K562 (cell line): Measurements from ENCODE around the gene SLC38A10. TPM values are rescaled to one million over a fixed set of nuclear protein-coding genes. Genes with fewer than 3 reads are reported as not detected.
A peak's percentile ranks its signal among the peaks of the same experiment; 100 is the strongest.

Source experiments
- ETV6 ChIP-seq, 3 experiments: fragments of 150-350 bp in 1 of 3; sonication (generic) in 1 of 3; formaldehyde crosslinking in 1 of 3; IDR thresholded peaks; 2 replicates each; pipeline versions ENCODE4 v1.6.1 to v1.8.0; 2014 to 2022; ENCODE audit warnings: borderline replicate concordance in 2 of 3, low read depth in 2 of 3, antibody characterized with exemption in 1 of 3, low read length in 1 of 3, mild to moderate bottlenecking in 1 of 3, missing genetic modification reagents in 1 of 3
- HDAC2 ChIP-seq: fragments of 450-650 bp; IDR thresholded peaks from 2 replicates; pipeline ENCODE4 v1.6.1; 2016; ENCODE audit warnings: mild to moderate bottlenecking
- PHB ChIP-seq: fragments of 250-450 bp; sonication (Bioruptor Pico); IDR thresholded peaks from 2 replicates; pipeline ENCODE4 v1.5.0; 2021
- PHB2 ChIP-seq: fragments of 450-650 bp; IDR thresholded peaks from 2 replicates; pipeline ENCODE4 v1.6.1; 2017; ENCODE audit warnings: low read depth
- POLR2G ChIP-seq: fragments of 200-400 bp; formaldehyde crosslinking; IDR thresholded peaks from 2 replicates; pipeline ENCODE4 v1.6.1; 2017; ENCODE audit warnings: low read depth, mild to moderate bottlenecking, antibody characterized with exemption, low read length, moderate library complexity
- SMARCA4 ChIP-seq: fragments of 450-650 bp; IDR thresholded peaks from 2 replicates; pipeline ENCODE4 v1.6.1; 2016
- SRSF9 ChIP-seq: fragments of 200-400 bp; formaldehyde crosslinking; IDR thresholded peaks from 2 replicates; pipeline ENCODE4 v1.6.1; 2017; ENCODE audit warnings: low read depth, low read length, borderline replicate concordance
- ZKSCAN1 ChIP-seq: fragments of 150-350 bp; IDR thresholded peaks from 2 replicates; pipeline ENCODE4 v1.6.1; 2016; ENCODE audit warnings: low read depth, low read length
- ZNF24 ChIP-seq: fragments of 450-650 bp; IDR thresholded peaks from 2 replicates; pipeline ENCODE4 v1.6.1; 2016
- ZNF586 ChIP-seq: fragments of 450-650 bp; formaldehyde crosslinking; conservative IDR thresholded peaks from 2 replicates; pipeline ENCODE4 v1.4.0; 2020; ENCODE audit warnings: mild to moderate bottlenecking, moderate library complexity
- polyA plus RNA-seq, 8 experiments: library from polyadenylated mRNA; depleted of rRNA in 4 of 8; stranded (reverse) in 5 of 8; unstranded in 3 of 8; fragments of >200 nt; fragmentation: Nextera tagmentation in 2 of 8; fragmentation: Illumina TruSeq in 1 of 8; extraction: Ambion mirVana in 2 of 8; extraction: Trizol in 1 of 8; gene quantifications; 2 replicates each; pipeline versions ENCODE4 v1.2.1 to v1.2.3, GENCODE V29; 2011 to 2014; ENCODE audit warnings: inconsistent platforms in 1 of 8, missing spikeins in 1 of 8
- total RNA-seq, 7 experiments: library from RNA; depleted of rRNA in 6 of 7; stranded (reverse); fragments of >200 nt in 6 of 7; fragmentation: Illumina TruSeq in 2 of 7; extraction: Trizol in 2 of 7; gene quantifications; 2 replicates each; pipeline versions ENCODE4 v1.2.1 to v1.2.3, GENCODE V29; 2011 to 2021; ENCODE audit warnings: low replicate concordance in 1 of 7
- TF ChIP-seq, protein P1 (sequence below): sonication (generic); formaldehyde crosslinking; IDR thresholded peaks from 2 replicates; pipeline ENCODE4 v1.4.0; 2020; ENCODE audit warnings: mild to moderate bottlenecking, missing genetic modification reagents
- TF ChIP-seq, protein P2 (sequence below): IDR thresholded peaks from 2 replicates; pipeline ENCODE4 v1.6.1; 2011; ENCODE audit not compliant: insufficient read length; ENCODE audit errors: extremely low read depth
- TF ChIP-seq, protein P3 (sequence below): sonication (generic); formaldehyde crosslinking; IDR thresholded peaks from 2 replicates; pipeline ENCODE4 v1.8.0; 2022; ENCODE audit warnings: mild to moderate bottlenecking, missing genetic modification reagents
- TF ChIP-seq, protein P4 (sequence below), 2 experiments: fragments of 450-650 bp; IDR thresholded peaks; 2 replicates each; pipeline ENCODE4 v1.6.1; 2018; ENCODE audit warnings: mild to moderate bottlenecking in 2 of 2, low read depth in 1 of 2; ENCODE audit not compliant: partially characterized antibody in 2 of 2

SLC38A10 gene
- total and polyA plus RNA-seq, 9 of the 15 experiments (the other 6 are each of a cell fraction or from before 2014, with no cell fraction given): 0.45 to 54.2 (median 13.8) TPM

DNA sequence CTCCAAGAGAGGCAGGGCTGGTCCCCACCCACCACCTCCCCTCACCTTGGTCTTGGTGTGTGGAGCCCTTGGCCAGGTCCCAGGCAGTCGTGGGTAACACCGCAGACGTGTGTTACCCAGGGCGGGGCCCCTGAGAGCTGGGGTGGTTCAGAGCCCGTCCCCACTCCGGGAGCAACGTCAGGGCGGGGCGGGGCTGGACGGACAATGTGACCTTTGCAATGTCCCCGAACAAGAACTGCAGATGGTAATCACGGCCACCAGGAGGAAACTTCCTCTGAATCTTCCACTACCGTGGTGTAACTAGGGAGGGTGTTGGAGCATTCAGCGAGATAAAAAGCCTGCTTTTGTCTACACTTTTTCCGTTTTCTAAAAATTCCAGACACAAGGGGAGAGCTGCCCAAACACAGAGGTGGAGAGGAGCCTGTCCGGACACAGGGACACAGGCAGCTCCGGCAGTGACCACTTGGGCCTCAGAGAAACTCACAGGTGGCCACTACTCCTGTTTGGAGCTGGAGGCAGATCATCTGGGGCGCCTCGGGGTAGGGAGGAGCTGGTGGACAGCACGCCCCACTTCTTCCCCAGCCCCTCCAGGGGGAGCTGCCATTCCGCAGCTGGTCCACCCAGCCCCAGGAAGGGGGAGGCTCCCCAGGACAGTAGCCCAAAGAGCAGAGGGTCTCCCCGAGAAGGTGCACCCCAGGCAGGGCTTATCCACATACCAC, 14.2 kb upstream of the SLC38A10 start (continued):
- TF ChIP-seq ZKSCAN1 (no peak), PHB2 (no peak), ZNF586 (CRISPR knock-in tag) (no peak), HDAC2 (no peak; the same call in 1 of the 2 replicates), POLR2G (peak; percentile 75), ZNF24 (no peak), ETV6 (IDR thresholded peaks at IDR 0.05; ENCODE audit: borderline replicate concordance in 1 of 2, low read depth in 2 of 2, low read length in 1 of 2) (peak; percentile 96 to 97), ETV6 (CRISPR knock-in tag; IDR thresholded peaks at IDR 0.05; ENCODE audit: borderline replicate concordance) (no peak), PHB (CRISPR knock-in tag) (no peak), SRSF9 (no peak), SMARCA4 (peak; percentile 70)
- TF ChIP-seq, protein P1, sequence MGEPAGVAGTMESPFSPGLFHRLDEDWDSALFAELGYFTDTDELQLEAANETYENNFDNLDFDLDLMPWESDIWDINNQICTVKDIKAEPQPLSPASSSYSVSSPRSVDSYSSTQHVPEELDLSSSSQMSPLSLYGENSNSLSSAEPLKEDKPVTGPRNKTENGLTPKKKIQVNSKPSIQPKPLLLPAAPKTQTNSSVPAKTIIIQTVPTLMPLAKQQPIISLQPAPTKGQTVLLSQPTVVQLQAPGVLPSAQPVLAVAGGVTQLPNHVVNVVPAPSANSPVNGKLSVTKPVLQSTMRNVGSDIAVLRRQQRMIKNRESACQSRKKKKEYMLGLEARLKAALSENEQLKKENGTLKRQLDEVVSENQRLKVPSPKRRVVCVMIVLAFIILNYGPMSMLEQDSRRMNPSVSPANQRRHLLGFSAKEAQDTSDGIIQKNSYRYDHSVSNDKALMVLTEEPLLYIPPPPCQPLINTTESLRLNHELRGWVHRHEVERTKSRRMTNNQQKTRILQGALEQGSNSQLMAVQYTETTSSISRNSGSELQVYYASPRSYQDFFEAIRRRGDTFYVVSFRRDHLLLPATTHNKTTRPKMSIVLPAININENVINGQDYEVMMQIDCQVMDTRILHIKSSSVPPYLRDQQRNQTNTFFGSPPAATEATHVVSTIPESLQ (CRISPR knock-in tag): no peak
- TF ChIP-seq, protein P2, sequence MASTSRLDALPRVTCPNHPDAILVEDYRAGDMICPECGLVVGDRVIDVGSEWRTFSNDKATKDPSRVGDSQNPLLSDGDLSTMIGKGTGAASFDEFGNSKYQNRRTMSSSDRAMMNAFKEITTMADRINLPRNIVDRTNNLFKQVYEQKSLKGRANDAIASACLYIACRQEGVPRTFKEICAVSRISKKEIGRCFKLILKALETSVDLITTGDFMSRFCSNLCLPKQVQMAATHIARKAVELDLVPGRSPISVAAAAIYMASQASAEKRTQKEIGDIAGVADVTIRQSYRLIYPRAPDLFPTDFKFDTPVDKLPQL: no peak
- TF ChIP-seq, protein P3, sequence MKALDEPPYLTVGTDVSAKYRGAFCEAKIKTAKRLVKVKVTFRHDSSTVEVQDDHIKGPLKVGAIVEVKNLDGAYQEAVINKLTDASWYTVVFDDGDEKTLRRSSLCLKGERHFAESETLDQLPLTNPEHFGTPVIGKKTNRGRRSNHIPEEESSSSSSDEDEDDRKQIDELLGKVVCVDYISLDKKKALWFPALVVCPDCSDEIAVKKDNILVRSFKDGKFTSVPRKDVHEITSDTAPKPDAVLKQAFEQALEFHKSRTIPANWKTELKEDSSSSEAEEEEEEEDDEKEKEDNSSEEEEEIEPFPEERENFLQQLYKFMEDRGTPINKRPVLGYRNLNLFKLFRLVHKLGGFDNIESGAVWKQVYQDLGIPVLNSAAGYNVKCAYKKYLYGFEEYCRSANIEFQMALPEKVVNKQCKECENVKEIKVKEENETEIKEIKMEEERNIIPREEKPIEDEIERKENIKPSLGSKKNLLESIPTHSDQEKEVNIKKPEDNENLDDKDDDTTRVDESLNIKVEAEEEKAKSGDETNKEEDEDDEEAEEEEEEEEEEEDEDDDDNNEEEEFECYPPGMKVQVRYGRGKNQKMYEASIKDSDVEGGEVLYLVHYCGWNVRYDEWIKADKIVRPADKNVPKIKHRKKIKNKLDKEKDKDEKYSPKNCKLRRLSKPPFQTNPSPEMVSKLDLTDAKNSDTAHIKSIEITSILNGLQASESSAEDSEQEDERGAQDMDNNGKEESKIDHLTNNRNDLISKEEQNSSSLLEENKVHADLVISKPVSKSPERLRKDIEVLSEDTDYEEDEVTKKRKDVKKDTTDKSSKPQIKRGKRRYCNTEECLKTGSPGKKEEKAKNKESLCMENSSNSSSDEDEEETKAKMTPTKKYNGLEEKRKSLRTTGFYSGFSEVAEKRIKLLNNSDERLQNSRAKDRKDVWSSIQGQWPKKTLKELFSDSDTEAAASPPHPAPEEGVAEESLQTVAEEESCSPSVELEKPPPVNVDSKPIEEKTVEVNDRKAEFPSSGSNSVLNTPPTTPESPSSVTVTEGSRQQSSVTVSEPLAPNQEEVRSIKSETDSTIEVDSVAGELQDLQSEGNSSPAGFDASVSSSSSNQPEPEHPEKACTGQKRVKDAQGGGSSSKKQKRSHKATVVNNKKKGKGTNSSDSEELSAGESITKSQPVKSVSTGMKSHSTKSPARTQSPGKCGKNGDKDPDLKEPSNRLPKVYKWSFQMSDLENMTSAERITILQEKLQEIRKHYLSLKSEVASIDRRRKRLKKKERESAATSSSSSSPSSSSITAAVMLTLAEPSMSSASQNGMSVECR (CRISPR knock-in tag): peak; percentile 40; the same call in 1 of the 2 replicates
- TF ChIP-seq, protein P4, sequence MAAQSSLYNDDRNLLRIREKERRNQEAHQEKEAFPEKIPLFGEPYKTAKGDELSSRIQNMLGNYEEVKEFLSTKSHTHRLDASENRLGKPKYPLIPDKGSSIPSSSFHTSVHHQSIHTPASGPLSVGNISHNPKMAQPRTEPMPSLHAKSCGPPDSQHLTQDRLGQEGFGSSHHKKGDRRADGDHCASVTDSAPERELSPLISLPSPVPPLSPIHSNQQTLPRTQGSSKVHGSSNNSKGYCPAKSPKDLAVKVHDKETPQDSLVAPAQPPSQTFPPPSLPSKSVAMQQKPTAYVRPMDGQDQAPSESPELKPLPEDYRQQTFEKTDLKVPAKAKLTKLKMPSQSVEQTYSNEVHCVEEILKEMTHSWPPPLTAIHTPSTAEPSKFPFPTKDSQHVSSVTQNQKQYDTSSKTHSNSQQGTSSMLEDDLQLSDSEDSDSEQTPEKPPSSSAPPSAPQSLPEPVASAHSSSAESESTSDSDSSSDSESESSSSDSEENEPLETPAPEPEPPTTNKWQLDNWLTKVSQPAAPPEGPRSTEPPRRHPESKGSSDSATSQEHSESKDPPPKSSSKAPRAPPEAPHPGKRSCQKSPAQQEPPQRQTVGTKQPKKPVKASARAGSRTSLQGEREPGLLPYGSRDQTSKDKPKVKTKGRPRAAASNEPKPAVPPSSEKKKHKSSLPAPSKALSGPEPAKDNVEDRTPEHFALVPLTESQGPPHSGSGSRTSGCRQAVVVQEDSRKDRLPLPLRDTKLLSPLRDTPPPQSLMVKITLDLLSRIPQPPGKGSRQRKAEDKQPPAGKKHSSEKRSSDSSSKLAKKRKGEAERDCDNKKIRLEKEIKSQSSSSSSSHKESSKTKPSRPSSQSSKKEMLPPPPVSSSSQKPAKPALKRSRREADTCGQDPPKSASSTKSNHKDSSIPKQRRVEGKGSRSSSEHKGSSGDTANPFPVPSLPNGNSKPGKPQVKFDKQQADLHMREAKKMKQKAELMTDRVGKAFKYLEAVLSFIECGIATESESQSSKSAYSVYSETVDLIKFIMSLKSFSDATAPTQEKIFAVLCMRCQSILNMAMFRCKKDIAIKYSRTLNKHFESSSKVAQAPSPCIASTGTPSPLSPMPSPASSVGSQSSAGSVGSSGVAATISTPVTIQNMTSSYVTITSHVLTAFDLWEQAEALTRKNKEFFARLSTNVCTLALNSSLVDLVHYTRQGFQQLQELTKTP (IDR thresholded peaks at IDR 0.05; ENCODE audit: low read depth in 1 of 2, partially characterized antibody in 2 of 2): no peak
